A549 (cell line): Measurements from ENCODE around the gene TSPAN16. TPM values are rescaled to one million over a fixed set of nuclear protein-coding genes. Genes with fewer than 3 reads are reported as not detected.
"Not testable (repeated sequence)": the region's sequence is repeated elsewhere in the genome, so short reads cannot be mapped to it uniquely, and the experiment has no call there.

ENCODE experiments used
- ATAC-seq, 2 experiments: fragments of 200-7000 bp in 1 of 2; fragments of >200 bp in 1 of 2; cut with Nextera tagmentation in 1 of 2; cut with Tn5 transposase in 1 of 2; 3 replicates each; pipeline versions ENCODE4 v1.8.0 to v1.9.1; 2018 to 2020; ENCODE audit warnings: mild to moderate bottlenecking in 1 of 2, moderate library complexity in 1 of 2
- CTCF ChIA-PET: fragments of 300-600 bp; sonication (Branson Sonifier 250); formaldehyde crosslinking; extraction: SDS; loops from one replicate; lab custom pipeline; 2021; ENCODE audit warnings: antibody characterized with exemption, inconsistent platforms; lab: Yijun Ruan, JAX
- POLR2A ChIA-PET: fragments of 350-600 bp; formaldehyde crosslinking; extraction: SDS; loops from one replicate; lab custom pipeline; 2021; ENCODE audit warnings: antibody characterized with exemption, inconsistent platforms; lab: Yijun Ruan, JAX
- DNase-seq, 2 experiments: peaks; one replicate each; pipeline versions ENCODE4 v3.0.0 to v3.0.0-alpha.2; 2011 to 2016; ENCODE audit warnings: low read depth in 1 of 2, low spot score in 1 of 2
- FAIRE-seq: peaks from 2 replicates; lab custom pipeline; 2011; peaks lifted over from hg19 to GRCh38; lab: Jason Lieb, UNC
- H3K27ac ChIP-seq, 2 experiments: fragments of >200 bp; sonication (Bioruptor Twin); formaldehyde crosslinking; 3 replicates each; pipeline ENCODE4 v1.5.1; 2016 to 2017
- H3K4me1 ChIP-seq: fragments of >200 bp; sonication (Bioruptor Twin); formaldehyde crosslinking; 3 replicates; pipeline ENCODE4 v1.6.1; 2016
- H3K4me2 ChIP-seq: fragments of >200 bp; sonication (Bioruptor Twin); formaldehyde crosslinking; 3 replicates; pipeline ENCODE4 v1.6.1; 2016
- H3K4me3 ChIP-seq: fragments of >200 bp; sonication (Bioruptor Twin); formaldehyde crosslinking; 3 replicates; pipeline ENCODE4 v1.5.1; 2016
- H3K9me3 ChIP-seq: fragments of >200 bp; sonication (Bioruptor Twin); formaldehyde crosslinking; 3 replicates; pipeline ENCODE4 v1.6.1; 2016
- EHMT2 ChIP-seq: fragments of 200-600 bp; sonication (generic); IDR thresholded peaks from 2 replicates; pipeline ENCODE4 v1.6.1; 2016; ENCODE audit warnings: antibody characterized with exemption, low read depth, mild to moderate bottlenecking, moderate library complexity
- ELK1 ChIP-seq: fragments of 150-350 bp; IDR thresholded peaks from 2 replicates; pipeline ENCODE4 v1.6.1; 2014; ENCODE audit warnings: low read depth, mild to moderate bottlenecking, low read length
- ESRRA ChIP-seq: fragments of 150-350 bp; IDR thresholded peaks from 2 replicates; pipeline ENCODE4 v1.6.1; 2014; ENCODE audit warnings: mild to moderate bottlenecking, low read length, borderline replicate concordance
- FOSB ChIP-seq: fragments of 250-450 bp; sonication (Bioruptor Pico); IDR thresholded peaks from 2 replicates; pipeline ENCODE4 v1.5.0; 2020; ENCODE audit warnings: mild to moderate bottlenecking, moderate library complexity
- JUN ChIP-seq, 2 experiments: fragments of >200 bp; sonication (Bioruptor Twin); formaldehyde crosslinking; IDR thresholded peaks; 2 replicates in 1 of 2; 3 replicates in 1 of 2; pipeline ENCODE4 v1.6.1; 2016 to 2017
- KDM1A ChIP-seq: fragments of 200-600 bp; sonication (generic); IDR thresholded peaks from 2 replicates; pipeline ENCODE4 v1.6.1; 2016; ENCODE audit warnings: low read depth, mild to moderate bottlenecking
- MAZ ChIP-seq: fragments of 150-350 bp; IDR thresholded peaks from 2 replicates; pipeline ENCODE4 v1.6.1; 2014; ENCODE audit warnings: antibody characterized with exemption, low read depth, low read length, borderline replicate concordance
- NFE2L2 ChIP-seq: fragments of 150-350 bp; conservative IDR thresholded peaks from 2 replicates; pipeline ENCODE4 v1.6.1; 2014; ENCODE audit warnings: low read length
- POLR2AphosphoS2 ChIP-seq: conservative IDR thresholded peaks from 2 replicates; pipeline ENCODE4 v1.6.1; 2012; ENCODE audit warnings: low read length, improper control_type of control experiment, inconsistent platforms
- REST ChIP-seq: fragments of 200-600 bp; sonication (generic); IDR thresholded peaks from 2 replicates; pipeline ENCODE4 v1.6.1; 2016; ENCODE audit warnings: antibody characterized with exemption, mild to moderate bottlenecking, moderate library complexity
- ZNF302 ChIP-seq: fragments of 250-450 bp; sonication (Bioruptor Pico); IDR thresholded peaks from 2 replicates; pipeline ENCODE4 v1.9.0; 2021; ENCODE audit warnings: inconsistent platforms, mild to moderate bottlenecking, moderate library complexity
- WGBS: methylation state at CpG from one replicate; pipeline ENCODE4 v1.1.6; 2017; ENCODE audit errors: missing lambda C conversion rate; 5-methylcytosine and 5-hydroxymethylcytosine counted together
- polyA plus RNA-seq, 4 experiments: library from polyadenylated mRNA; depleted of rRNA in 3 of 4; stranded (reverse); fragments of >200 nt; fragmentation: RNase III in 1 of 4; extraction: RNeasy Plus Mini Kit Qiagen cat#74134 plus additional on column Dnase treatment in 1 of 4; gene quantifications; 2 replicates in 3 of 4; 3 replicates in 1 of 4; pipeline ENCODE4 v1.2.3, GENCODE V29; 2011 to 2017
- TF ChIP-seq, protein P1 (sequence below): IDR thresholded peaks from 2 replicates; pipeline ENCODE4 v1.6.1; 2012
- TF ChIP-seq, protein P2 (sequence below): fragments of 250-450 bp; sonication (Bioruptor Pico); IDR thresholded peaks from 2 replicates; pipeline ENCODE4 v1.5.0; 2020; ENCODE audit warnings: low read depth, mild to moderate bottlenecking, moderate library complexity

The TSPAN16 gene
- polyA plus RNA-seq, 2 of the 4 experiments (the other 2 are of a cell fraction): not detected

GRCh38 chr19:11339254-11340098, 43.5 kb downstream of the TSPAN16 start, which contains the start of gene RAB3D (continued):
- no peak for TF ChIP-seq REST
- TF ChIP-seq, all 56 proteins: peak for 2

GRCh38 chr19:11340099-11340467, 44.1 kb downstream of the TSPAN16 start:
- Histone ChIP-seq H3K4me1 (peaks cover 31% of the 10 kb centered on the region), H3K27ac (peak overlapping the region; percentile 91 to 95; a peak in 5 of 6 replicates), H3K4me3 (peak overlapping the region; percentile 89; the same call in 2 of the 3 replicates), H3K4me2 (peak overlapping the region; percentile 85)
- ChIA-PET CTCF (interaction anchor here (0.7 to 5.0 kb wide), 5 partner anchors 9 to 49 kb away, joined by 3 to 31 read pairs (median 4); no protein-coding TSS in a partner anchor), POLR2A (interaction anchor here (1.0 to 2.4 kb wide), 6 partner anchors 16 to 142 kb away, joined by 3 to 13 read pairs (median 6); partner anchors contain the start of gene SWSAP1)
- H3K9me3 ChIP-seq, DNase-seq, FAIRE-seq, ATAC-seq: not testable (repeated sequence)
- 90% methylated on average over 8 of the region's 8 CpGs for WGBS

GRCh38 chr19:11342429-11342828, 46.5 kb downstream of the TSPAN16 start:
- POLR2A ChIA-PET: interaction anchor here (2.7 kb wide), 1 partner anchor 32 kb away, joined by 15 read pairs; the partner anchor contains the start of gene SWSAP1
- ATAC-seq: no peak

DNA sequence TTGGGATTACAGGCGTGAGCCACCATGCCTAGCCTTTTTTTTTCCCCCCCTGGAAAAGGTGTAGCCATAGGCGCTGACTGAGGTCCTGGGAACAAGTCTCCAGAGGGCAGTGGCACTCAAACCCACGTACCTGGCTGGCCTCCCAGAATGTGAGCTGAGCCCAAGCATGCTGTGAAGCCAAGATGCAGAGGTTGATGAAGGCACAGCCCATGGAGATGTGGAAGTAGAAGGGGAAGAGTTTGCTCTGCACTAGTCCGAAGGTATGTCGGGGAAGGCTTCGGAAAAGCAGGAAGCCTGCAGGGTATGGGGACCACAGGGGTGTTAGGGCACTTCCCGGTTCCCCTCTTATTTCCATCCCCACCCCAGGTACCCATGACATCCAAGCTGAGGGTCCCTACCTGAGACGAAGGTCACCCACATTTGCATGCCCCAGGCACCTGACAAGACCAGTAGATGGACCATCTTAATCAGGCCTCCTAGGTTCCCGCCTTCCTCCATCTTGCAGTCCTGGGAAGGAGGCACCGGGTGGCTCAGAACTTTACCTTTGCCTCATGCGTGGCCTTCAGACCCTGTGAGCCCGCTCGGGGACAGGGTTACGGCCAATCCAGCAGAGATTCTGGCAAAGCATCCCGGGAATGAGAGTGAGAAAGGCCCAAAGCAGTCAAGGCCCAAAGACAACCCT, 49.3 kb downstream of the TSPAN16 start:
- Histone ChIP-seq H3K4me2 (peak overlapping the region; percentile 98), H3K9me3 (0 out of 3 replicates have a peak, but pooled peaks cover 7% of the 10 kb centered on the region), H3K4me3 (peak overlapping the region; percentile 90), H3K4me1 (peaks cover 28% of the 10 kb centered on the region), H3K27ac (peak overlapping the region; percentile 79 to 98)
- FAIRE-seq (no peak), DNase-seq (no peak), ATAC-seq (peak in 1 of 2 experiments; percentile 27; a peak in 3 of 6 replicates)
- ChIA-PET POLR2A (interaction anchor here (1.8 to 2.8 kb wide), 3 partner anchors 29 to 36 kb away, joined by 15 to 19 read pairs (median 18); partner anchors contain the start of gene SWSAP1), CTCF (interaction anchor here (0.9 to 3.2 kb wide), 5 partner anchors 23 to 56 kb away, joined by 3 to 18 read pairs (median 9); no protein-coding TSS in a partner anchor)
- WGBS: 35% methylated on average over 15 of the region's 15 CpGs
- TF ChIP-seq KDM1A (no peak), FOSB (CRISPR knock-in tag) (no peak), NFE2L2 (no peak), POLR2AphosphoS2 (no peak), REST (no peak), EHMT2 (no peak), ESRRA (no peak), MAZ (no peak), ZNF302 (CRISPR knock-in tag) (no peak)
- TF ChIP-seq, protein P1, sequence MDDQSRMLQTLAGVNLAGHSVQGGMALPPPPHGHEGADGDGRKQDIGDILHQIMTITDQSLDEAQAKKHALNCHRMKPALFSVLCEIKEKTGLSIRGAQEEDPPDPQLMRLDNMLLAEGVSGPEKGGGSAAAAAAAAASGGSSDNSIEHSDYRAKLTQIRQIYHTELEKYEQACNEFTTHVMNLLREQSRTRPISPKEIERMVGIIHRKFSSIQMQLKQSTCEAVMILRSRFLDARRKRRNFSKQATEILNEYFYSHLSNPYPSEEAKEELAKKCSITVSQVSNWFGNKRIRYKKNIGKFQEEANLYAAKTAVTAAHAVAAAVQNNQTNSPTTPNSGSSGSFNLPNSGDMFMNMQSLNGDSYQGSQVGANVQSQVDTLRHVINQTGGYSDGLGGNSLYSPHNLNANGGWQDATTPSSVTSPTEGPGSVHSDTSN: no peak

More at GRCh38 chr19:11342429-11342828, 46.5 kb downstream of the TSPAN16 start:
- DNase-seq (no peak), FAIRE-seq (no peak)
- TF ChIP-seq, protein P2, sequence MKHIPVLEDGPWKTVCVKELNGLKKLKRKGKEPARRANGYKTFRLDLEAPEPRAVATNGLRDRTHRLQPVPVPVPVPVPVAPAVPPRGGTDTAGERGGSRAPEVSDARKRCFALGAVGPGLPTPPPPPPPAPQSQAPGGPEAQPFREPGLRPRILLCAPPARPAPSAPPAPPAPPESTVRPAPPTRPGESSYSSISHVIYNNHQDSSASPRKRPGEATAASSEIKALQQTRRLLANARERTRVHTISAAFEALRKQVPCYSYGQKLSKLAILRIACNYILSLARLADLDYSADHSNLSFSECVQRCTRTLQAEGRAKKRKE: no peak
- TF ChIP-seq ELK1 (no peak), JUN (IDR thresholded peaks at IDR 0.05) (no peak)
- Histone ChIP-seq H3K4me2 (no peak overlapping the region), H3K4me1 (peaks cover 40% of the 10 kb centered on the region), H3K4me3 (no peak overlapping the region), H3K27ac (peak overlapping the region in 1 of 2 experiments; percentile 98; a peak in 2 of 6 replicates), H3K9me3 (no peaks in the 10 kb centered on the region)
- WGBS: 95% methylated on average over 3 of the region's 3 CpGs
- CTCF ChIA-PET: interaction anchor here (3.0 to 3.2 kb wide), 2 partner anchors 40 to 49 kb away, joined by 13 to 18 read pairs; no protein-coding TSS in a partner anchor
